Uterus (tissue), 4 donors: ENCODE results near the gene ZNF467. TPM values are rescaled to one million over a fixed set of nuclear protein-coding genes. Genes with fewer than 3 reads are reported as not detected.

Experiments
- DNase-seq, 2 donors: peaks; one replicate each; pipeline ENCODE4 v3.0.0-alpha.2; 2019 to 2020
- H3K27ac ChIP-seq, 2 donors: fragments of 200-600 bp; sonication (generic); 1 replicate in 1 of 2; 2 replicates in 1 of 2; pipeline ENCODE4 v1.5.1; 2016 to 2018
- H3K27me3 ChIP-seq, 2 donors: fragments of 200-600 bp; sonication (generic); one replicate each; pipeline ENCODE4 v1.5.1; 2018 to 2019; ENCODE audit warnings: control low read depth in 1 of 2
- H3K36me3 ChIP-seq, 2 donors: fragments of 200-600 bp; sonication (generic); one replicate each; pipeline ENCODE4 v1.5.1; 2019; ENCODE audit warnings: control low read depth in 1 of 2
- H3K4me1 ChIP-seq, 2 donors: fragments of 200-600 bp; sonication (generic); one replicate each; pipeline ENCODE4 v1.5.1; 2018 to 2019; ENCODE audit warnings: control low read depth in 1 of 2
- H3K4me3 ChIP-seq, 2 donors: fragments of 200-600 bp; sonication (generic); 1 replicate in 1 of 2; 2 replicates in 1 of 2; pipeline ENCODE4 v1.5.1; 2018 to 2019; ENCODE audit warnings: mild to moderate bottlenecking in 1 of 2
- H3K9me3 ChIP-seq, 2 donors: fragments of 200-600 bp; sonication (generic); one replicate each; pipeline ENCODE4 v1.5.1; 2019; ENCODE audit warnings: control low read depth in 1 of 2
- CTCF ChIP-seq, 4 experiments: fragments of 200-600 bp in 2 of 4; fragments of 450-650 bp in 2 of 4; sonication (generic) in 2 of 4; IDR thresholded peaks; one replicate each; pipeline ENCODE4 v1.5.1; 2016 to 2019; ENCODE audit warnings: antibody characterized with exemption in 4 of 4, mild to moderate bottlenecking in 2 of 4, moderate library complexity in 1 of 4
- POLR2A ChIP-seq, 2 donors: fragments of 450-650 bp; IDR thresholded peaks; one replicate each; pipeline ENCODE4 v1.6.1; 2016; ENCODE audit warnings: antibody characterized with exemption in 2 of 2, mild to moderate bottlenecking in 1 of 2, moderate library complexity in 1 of 2
- intact Hi-C: fragments of 100-400 bp; cut with DNase I; formaldehyde crosslinking; loops from one replicate; pipeline ENCODE4 v1.15.1; 2023; ENCODE audit warnings: low total_unique reads
- total RNA-seq, 4 donors: library from RNA; depleted of rRNA in 3 of 4; stranded (reverse); fragments of >200 nt in 3 of 4; gene quantifications; one replicate each; pipeline versions ENCODE4 v1.1.0 to v1.2.4, GENCODE V29; 2014 to 2023
- donor health status: DM: yes; HTN: yes; CAD: no.

Gene ZNF467
- total RNA-seq, 4 donors from 2014 or later, result 5.2 to 23.6 (median 14.3) TPM

GRCh38 chr7:149813254-149814035 is 40.1 kb upstream of the ZNF467 start:
- no peak for DNase-seq
- intact Hi-C loops, result no loop called here
- TF ChIP-seq CTCF (IDR thresholded peaks at IDR 0.05) (no peak), POLR2A (IDR thresholded peaks at IDR 0.05) (no peak)
- Histone ChIP-seq H3K4me1 (no peaks in the 10 kb centered on the region), H3K36me3 (no peaks in the 10 kb centered on the region), H3K27me3 (no peaks in the 10 kb centered on the region), H3K4me3 (no peak overlapping the region), H3K27ac (no peak overlapping the region), H3K9me3 (no peaks in the 10 kb centered on the region)

GRCh38 chr7:149811831-149812490 is 38.6 kb upstream of the ZNF467 start:
- no peak overlapping the region for H3K27ac ChIP-seq
- H3K9me3 ChIP-seq, result no peaks in the 10 kb centered on the region
- intact Hi-C loops, result no loop called here
- TF ChIP-seq CTCF (IDR thresholded peaks at IDR 0.05) (no peak), POLR2A (IDR thresholded peaks at IDR 0.05) (no peak)
- no peak for DNase-seq
- H3K4me1 ChIP-seq, result no peaks in the 10 kb centered on the region
- no peaks in the 10 kb centered on the region for H3K36me3 ChIP-seq
- H3K4me3 ChIP-seq, result no peak overlapping the region
- no peaks in the 10 kb centered on the region for H3K27me3 ChIP-seq

- no peak overlapping the region for H3K4me3 ChIP-seq
- no peak for DNase-seq
- H3K27ac ChIP-seq, result no peak overlapping the region
- no peaks in the 10 kb centered on the region for H3K4me1 ChIP-seq
- H3K27me3 ChIP-seq, result no peaks in the 10 kb centered on the region
- no peak for TF ChIP-seq POLR2A (IDR thresholded peaks at IDR 0.05)
- no peak for TF ChIP-seq CTCF (IDR thresholded peaks at IDR 0.05)
- intact Hi-C loops, result no loop called here
- no peaks in the 10 kb centered on the region for H3K9me3 ChIP-seq
- H3K36me3 ChIP-seq, result no peaks in the 10 kb centered on the region
These were observed 37.8 kb upstream of the ZNF467 start for GRCh38 chr7:149811221-149811620.

GRCh38 chr7:149809215-149809614 is 35.8 kb upstream of the ZNF467 start:
- no peaks in the 10 kb centered on the region for H3K27me3 ChIP-seq
- H3K4me3 ChIP-seq, result no peak overlapping the region
- H3K27ac ChIP-seq, result no peak overlapping the region
- no peaks in the 10 kb centered on the region for H3K36me3 ChIP-seq
- no peaks in the 10 kb centered on the region for H3K9me3 ChIP-seq
- TF ChIP-seq CTCF (IDR thresholded peaks at IDR 0.05), result no peak
- no peak for TF ChIP-seq POLR2A (IDR thresholded peaks at IDR 0.05)
- intact Hi-C loops, result no loop called here
- DNase-seq, result no peak
- H3K4me1 ChIP-seq, result no peaks in the 10 kb centered on the region

- TF ChIP-seq CTCF (IDR thresholded peaks at IDR 0.05) (no peak), POLR2A (IDR thresholded peaks at IDR 0.05) (no peak)
- H3K36me3 ChIP-seq, result no peaks in the 10 kb centered on the region
- H3K9me3 ChIP-seq, result no peaks in the 10 kb centered on the region
- DNase-seq, result no peak
- intact Hi-C loops, result no loop called here
- H3K27me3 ChIP-seq, result no peaks in the 10 kb centered on the region
- no peaks in the 10 kb centered on the region for H3K4me1 ChIP-seq
- no peak overlapping the region for H3K27ac ChIP-seq
- H3K4me3 ChIP-seq, result no peak overlapping the region
These were observed 34.9 kb upstream of the ZNF467 start for GRCh38 chr7:149808311-149808710.
